ENCODE data around the gene MITF.
"Not testable (repeated sequence)": the region's sequence is repeated elsewhere in the genome, so short reads cannot be mapped to it uniquely, and the experiment has no call there.

The MITF gene

GRCh38 chr3:69914395-69914794, 175.1 kb downstream of the MITF start:
- no peak for DNase-seq (ENCODE audit: low read depth)

- no peak for DNase-seq (ENCODE audit: low read depth)
These were observed 176.5 kb downstream of the MITF start for GRCh38 chr3:69915726-69916125.

- not testable (repeated sequence) for DNase-seq (ENCODE audit: low read depth)
These were observed 180.7 kb downstream of the MITF start for GRCh38 chr3:69920009-69920408.

- no peak for DNase-seq (ENCODE audit: low read depth)
These were observed 182.4 kb downstream of the MITF start for GRCh38 chr3:69921651-69922050.

- DNase-seq (ENCODE audit: low read depth) = no peak
These were observed 183.3 kb downstream of the MITF start for GRCh38 chr3:69922521-69923000.

GRCh38 chr3:69925506-69925905, 186.2 kb downstream of the MITF start:
- DNase-seq (ENCODE audit: low read depth) = no peak

GRCh38 chr3:69926385-69926784, 187.1 kb downstream of the MITF start:
- DNase-seq (ENCODE audit: low read depth) = no peak

- no peak for DNase-seq (ENCODE audit: low read depth)
These were observed 188.3 kb downstream of the MITF start for GRCh38 chr3:69927571-69927970.

GRCh38 chr3:69929019-69929418, 189.8 kb downstream of the MITF start:
- DNase-seq (ENCODE audit: low read depth) = no peak

GRCh38 chr3:69930564-69930963, 191.3 kb downstream of the MITF start:
- no peak for DNase-seq (ENCODE audit: low read depth)

GRCh38 chr3:69932087-69932486, 192.8 kb downstream of the MITF start:
- DNase-seq (ENCODE audit: low read depth) = no peak

GRCh38 chr3:69932501-69932900, 193.2 kb downstream of the MITF start:
- DNase-seq (ENCODE audit: low read depth) = no peak

GRCh38 chr3:69934398-69934797, 195.1 kb downstream of the MITF start:
- no peak for DNase-seq (ENCODE audit: low read depth)

GRCh38 chr3:69936266-69936665, 197.0 kb downstream of the MITF start:
- DNase-seq (ENCODE audit: low read depth) = no peak

GRCh38 chr3:69938061-69938460, 198.8 kb downstream of the MITF start:
- DNase-seq (ENCODE audit: low read depth) = no peak

- DNase-seq (ENCODE audit: low read depth) = no peak
These were observed 199.7 kb downstream of the MITF start for GRCh38 chr3:69938931-69939330.

- DNase-seq (ENCODE audit: low read depth) = no peak
These were observed 201.8 kb downstream of the MITF start for GRCh38 chr3:69941037-69941436.

- DNase-seq (ENCODE audit: low read depth) = no peak
These were observed 202.3 kb downstream of the MITF start for GRCh38 chr3:69941439-69942176.

- DNase-seq (ENCODE audit: low read depth) = no peak
These were observed 205.7 kb downstream of the MITF start for GRCh38 chr3:69944931-69945493.

- no peak for DNase-seq (ENCODE audit: low read depth)
These were observed 209.1 kb downstream of the MITF start for GRCh38 chr3:69948246-69948862.

GRCh38 chr3:69951616-69952015, 212.4 kb downstream of the MITF start:
- DNase-seq (ENCODE audit: low read depth) = no peak

- no peak for DNase-seq (ENCODE audit: low read depth)
These were observed 220.3 kb downstream of the MITF start for GRCh38 chr3:69959581-69959980.

GRCh38 chr3:69961706-69962439, 222.6 kb downstream of the MITF start:
- DNase-seq (ENCODE audit: low read depth) = no peak
